ENCODE results near the gene NTMT1.

The NTMT1 gene

DNA sequence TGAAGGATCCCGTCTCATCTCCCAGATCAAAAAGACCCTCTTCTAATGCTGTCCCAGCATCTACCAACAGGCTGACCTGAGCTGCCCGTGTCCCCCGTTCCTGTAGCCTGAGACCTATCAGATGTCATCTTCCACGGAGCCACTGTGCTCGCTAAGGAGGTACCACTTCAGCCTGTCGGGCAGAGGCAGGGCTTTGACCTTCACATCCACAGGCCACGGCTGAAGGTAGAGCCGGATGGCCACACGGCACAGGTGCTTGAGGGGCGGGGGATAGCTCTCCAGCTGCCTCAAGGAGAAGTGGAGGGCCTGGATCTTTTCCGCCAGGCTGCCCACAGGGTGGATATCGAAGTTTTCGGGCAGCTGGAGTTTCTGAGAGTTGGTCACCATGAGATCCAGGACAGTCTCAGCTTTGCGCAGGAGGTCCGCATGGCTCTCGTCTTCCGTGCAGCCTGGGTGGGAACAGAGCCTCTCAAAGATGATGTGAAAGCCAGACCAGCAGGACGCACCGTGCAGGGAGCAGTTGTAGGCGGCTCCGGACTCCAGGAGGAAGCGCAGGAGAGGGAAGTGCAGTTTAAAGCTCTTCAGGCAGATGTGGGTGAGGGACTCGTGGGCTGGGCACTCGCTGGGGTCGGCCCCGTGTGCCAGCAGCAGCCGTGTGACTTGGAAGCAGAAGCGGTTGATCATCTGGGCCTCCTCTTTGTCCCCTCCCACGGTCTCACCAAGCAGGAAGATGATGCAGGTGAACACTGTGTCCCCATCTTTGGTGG lies 11.9 kb downstream of the NTMT1 start:
- no peak for DNase-seq

DNA sequence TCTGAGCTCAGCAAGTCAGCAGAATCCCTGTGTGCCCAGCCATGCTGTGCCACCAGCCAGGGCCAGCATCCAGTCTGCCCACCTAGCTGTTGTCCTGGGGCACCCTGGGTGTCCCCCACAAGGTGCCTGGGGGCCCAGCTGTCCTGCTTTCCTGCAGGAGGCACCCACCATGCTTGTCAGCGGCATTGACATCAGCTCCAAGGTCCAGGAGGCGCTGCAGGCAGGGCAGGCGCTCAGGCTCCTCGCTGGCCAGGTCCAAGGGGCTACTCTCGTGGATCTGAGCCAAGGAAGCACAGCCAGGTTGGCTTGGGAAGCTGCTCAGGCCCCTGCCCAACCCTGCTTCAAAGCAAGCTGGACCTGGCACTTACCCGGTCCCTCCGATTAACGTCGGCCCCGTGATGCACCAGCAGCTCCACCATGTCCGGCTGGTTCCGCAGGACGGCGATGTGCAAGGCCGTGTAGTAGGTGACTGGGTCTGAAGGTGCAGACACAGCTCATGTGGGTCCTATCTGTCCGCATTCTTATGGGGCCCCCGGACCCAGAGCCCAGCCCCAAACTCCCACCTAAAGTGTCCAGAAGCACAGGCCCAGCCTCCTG lies 13.2 kb downstream of the NTMT1 start:
- no peak for DNase-seq

DNA sequence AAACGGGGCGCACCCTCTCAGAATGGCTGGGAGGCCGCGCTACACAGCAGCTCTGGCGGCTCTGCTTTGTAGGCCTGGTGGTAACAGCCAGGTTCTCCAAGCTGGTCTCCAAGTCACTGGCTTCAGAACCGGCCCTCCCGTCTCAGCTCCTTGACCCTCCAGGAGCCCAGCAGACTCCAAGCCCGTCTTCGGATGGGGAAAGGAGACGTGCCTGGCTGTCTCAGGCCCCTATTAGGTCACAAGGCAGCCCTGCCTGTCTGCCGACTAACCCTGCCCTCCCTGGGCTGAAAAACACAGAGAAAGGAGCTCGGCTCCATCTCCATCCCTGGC lies 13.8 kb downstream of the NTMT1 start:
- no peak for DNase-seq

DNA sequence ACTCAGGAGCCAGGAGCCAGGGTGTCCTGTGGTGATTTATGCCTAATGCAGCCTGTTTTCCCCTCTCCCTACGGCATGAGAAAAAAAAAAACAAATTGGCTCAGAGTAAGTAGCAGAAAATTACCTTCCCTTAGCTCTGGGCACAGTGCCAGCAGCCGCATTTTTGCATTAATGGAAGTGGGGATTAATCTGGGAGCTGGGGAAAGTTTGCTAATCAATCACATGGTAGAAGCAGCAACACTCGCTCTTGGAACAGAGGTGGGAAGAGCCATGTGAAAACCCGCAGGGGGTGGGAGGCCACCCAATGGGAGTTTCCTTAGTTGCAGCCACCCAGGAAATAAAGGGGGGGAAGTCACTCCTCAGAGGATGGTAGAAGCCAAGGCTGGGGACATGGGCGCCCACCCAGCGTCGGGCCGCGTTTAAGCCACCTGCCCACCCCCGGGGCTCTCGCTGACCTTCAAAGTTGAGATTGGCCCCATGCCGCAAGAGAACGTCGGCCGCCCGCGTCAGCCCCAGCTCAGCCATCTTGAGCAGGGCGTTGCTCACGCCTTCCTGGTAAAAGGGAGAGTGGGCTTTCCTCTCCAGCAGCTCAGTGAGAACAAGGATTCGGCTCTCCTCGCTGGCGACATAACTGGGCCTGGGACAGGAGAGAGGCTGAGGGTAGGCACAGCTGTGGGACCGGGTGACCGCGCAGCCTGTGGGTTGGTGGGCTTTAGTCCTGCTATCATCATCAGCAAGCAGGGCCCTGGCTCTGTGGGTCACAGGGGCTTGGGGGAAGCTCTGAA lies 14.3 kb downstream of the NTMT1 start:
- DNase-seq, result peak; percentile 82

DNA sequence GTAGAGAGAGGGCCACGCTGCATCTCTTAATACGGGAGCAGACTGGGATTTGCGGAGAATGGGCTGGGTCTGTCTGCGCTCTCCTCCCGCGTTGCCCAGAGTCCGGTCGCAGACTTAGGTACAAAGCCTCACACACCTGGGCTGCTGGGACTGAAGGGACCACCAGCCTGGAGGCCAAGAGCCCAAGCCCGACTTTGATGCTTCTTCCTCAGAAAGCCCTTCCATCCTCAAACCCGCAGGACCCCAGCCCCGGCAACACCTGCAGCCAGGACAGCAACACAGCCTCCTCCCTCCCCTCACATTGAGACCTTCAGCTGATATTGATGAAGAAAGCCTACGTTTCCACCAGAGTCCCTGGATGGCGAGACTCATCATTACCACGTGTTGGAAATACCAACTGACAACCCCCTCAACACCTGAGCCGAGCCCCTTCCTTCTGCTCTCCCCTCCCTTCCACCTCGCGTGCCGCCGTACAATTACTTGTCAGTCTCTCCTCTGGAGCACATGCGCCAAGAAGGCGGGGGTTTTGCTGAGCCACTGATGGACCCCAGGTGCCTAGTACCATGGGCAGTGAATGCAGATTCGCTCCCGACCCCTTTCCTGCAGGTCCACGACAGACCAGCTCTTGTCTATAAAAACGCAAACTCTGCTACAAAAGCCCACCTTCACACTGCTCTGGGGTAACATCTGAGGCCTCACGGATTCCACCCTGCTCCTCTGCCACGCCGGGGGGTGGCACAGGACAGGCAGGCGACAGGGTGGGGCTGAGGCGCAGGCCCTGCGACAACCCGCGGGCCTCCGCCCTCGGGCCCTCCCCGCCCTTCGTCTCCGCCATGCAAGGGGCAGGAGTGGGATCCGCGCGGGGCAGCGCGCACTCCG lies 15.1 kb downstream of the NTMT1 start:
- no peak for DNase-seq

DNA sequence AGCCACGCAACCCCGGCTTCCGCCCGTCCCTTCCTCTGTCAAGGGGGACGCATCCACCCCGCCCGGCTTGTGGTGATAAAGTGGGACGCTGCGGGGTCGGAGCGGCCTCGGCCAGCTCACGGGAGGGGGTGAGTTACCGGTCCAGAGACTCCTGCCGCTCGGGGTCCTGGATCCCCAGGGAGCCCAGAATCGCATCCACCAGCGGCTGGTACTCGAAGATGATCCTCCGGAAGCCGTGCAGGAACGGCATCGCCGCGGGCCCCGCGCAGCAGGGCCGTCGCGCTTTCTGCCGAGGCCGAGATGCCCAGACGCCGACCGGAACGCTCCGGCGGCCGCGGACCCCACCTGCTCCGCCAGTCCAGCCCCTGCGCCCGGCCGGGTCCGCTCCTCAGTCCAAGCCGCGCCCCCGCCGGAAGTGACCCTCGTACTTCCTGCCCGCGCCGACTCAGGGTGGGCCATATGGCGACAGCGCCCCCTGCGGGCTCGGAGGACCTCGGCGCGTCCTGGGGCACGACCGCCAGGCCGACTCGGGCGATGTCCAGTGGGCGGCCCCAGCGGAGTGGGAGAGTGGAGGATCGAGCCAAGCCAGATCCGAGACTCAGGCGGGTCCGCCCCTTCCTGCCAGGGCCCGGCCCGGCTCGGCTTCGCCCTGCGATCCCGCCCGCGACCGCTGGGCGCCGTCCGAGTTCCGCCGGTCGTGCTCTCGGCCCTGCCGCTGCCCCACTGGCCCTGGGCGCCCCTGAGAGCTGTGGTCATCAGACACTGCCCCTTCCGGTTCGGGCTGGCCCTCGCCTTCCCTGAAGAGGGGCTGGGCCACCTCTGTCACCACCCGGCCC lies 16.0 kb downstream of the NTMT1 start, which contains the start of gene ASB6:
TSS of gene ASB6 (minus strand) at position 402 of the 836 bp plus-strand sequence. CDS start at position 250, 152 bp downstream.
- peak; percentile 97 for DNase-seq

DNA sequence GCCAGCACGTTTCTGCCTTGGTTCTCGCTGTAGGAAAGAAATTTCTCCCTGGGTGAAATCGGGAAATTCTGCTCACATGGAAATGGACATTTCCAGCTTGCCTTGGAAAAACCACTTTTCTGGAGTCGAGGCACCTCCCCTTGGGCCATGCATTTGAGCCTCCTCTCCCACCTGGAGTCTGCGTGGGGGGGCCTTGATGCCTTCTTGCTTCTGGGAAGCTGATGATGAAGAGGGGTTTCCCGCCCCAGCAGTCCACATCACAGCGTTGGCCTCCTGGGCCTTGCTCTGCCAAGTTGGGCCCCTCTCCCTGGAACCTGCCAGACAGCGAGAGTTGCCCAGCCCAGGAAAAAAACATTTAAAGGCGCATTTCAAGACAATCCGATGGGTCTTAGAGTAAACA lies 17.7 kb downstream of the NTMT1 start:
- no peak for DNase-seq

DNA sequence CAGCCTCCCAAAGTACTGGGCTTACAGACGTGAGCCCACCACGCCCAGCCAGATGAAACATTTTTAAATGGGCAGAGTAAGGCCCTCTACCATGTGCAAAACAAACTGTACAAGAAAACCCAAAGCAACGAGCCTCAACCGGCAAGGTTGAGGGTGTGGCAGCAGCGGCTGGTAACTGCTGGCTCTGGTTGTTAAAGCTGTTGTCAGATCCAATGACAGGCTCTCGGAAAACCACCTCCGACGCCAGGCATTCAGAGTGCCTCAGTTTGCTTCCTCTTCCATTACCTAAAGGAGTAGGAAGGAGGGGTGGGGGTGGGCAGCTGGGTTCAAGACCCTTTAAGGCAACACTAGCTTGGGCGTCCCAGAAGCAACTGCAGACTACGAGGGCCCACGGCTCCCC lies 18.4 kb downstream of the NTMT1 start:
- no peak for DNase-seq

DNA sequence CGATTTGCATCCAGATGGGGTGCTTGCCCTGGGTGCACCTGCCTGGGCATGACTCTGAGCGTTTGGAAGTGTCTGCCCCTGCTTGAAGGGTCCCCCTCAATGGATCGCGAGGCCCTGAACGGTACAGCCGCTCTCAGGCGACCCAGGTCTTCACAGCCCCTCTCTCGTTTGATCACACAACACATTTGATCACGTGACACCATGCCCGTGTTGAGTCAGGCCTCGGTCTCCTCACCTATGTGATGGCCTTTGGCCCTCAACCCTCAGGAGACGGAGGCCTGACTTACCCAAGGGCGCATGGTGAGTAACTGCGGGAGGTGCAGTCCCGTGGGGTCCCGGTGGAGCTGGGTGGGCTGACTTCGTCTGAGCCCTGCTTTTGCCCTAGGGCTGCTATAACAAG lies 18.9 kb downstream of the NTMT1 start:
- no peak for DNase-seq

DNA sequence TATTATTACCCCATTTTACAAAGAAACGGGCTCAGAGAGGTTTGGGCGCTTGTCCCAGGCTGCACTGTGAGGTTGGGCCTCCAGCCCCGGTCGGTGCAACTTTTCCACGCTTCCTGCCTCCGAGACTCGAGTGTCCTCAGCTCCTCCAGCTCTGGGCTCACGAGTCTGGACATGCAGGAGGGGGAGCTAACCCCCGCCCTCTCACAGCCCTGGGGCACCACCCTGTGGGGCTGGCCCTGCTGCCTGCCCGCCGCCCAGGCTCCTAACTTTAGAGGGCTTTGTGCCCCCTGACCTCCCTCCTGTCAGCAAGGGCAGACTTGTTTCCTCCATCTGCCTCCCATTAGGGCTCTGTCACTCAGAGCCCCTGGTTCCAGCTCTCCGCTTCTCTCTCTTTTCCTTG lies 20.3 kb downstream of the NTMT1 start:
- no peak for DNase-seq

DNA sequence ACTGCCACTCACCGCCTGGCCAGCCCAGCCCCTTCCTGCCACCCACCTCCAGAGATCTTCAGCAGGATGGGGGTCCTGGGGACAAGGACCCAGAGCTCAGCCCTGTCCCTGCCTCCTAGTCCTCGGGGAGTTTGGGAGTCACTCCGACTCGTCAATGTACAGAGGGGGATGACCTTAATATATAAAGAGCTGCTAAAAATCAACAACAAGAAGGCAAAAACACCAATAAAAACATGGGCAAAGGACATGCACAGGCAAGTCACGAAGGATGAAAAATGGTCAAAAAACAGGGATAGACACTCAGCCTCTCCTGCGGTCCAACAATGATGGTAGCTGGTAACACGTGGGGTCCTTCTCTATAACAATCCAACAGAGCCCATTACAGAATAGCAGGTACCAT lies 20.7 kb downstream of the NTMT1 start:
- no peak for DNase-seq

DNA sequence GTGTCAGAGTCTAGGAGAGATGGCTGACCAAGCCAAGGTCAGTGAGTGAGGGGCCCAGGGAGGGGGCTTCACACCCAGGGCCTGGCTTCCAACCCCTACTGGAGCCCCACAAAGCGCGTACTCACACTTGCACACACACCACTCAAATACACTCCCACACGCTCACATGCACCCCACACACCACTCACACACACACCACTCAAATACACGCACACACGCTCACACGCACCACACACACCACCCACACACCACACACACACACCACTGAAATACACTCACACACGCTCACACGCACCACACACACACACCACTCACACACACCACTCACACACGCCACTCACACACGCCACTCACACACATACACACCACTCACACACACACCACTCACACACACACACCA lies 21.7 kb downstream of the NTMT1 start:
- DNase-seq, result no peak

DNA sequence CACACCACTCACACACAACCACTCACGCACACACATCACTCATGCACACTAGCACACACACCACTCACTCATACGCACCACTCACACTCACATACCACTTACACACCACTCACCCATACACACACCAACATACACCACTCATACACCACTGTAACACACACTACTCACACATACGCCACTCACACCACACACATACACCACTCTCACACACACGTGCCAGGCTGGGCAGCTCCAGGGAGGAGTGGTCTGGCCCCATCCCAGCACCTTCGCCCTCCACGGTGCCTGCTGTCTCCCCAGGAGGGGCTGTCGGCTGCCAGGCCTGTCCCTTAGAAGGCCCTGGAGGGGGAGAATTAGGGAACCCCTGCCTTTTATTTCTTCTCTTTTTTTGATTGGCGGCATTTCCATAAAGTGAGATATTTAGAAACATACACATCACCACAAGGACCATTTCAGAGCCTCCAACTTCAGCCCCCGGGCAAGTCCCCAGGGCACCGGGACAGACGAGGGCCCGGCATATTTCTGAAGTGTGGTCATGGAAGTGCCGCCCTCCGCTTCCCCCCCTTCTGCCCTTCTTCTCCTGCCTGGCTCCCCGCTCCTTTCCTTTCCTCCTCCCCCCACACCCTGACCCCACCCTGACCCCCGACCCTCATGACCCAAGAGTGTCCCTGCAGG lies 22.3 kb downstream of the NTMT1 start:
- DNase-seq, result peak; percentile 59

DNA sequence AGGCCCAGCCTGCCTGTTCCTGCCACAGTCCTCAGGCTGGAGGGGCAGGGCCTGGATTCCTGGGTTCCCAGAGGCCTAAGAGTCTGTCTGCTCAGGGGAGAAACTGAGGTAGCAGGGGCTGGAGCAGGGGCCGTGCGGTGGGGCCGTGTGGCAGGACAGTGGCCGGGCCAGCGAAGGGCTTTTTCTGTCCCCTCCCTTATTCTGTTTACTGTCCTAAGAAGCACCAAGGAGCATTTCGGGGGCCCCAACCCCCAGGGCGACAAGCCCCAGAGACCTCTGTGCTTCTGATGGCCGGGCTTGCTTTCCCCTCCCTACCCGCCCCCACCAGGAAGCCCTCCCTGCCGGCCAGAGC lies 22.8 kb downstream of the NTMT1 start:
- no peak for DNase-seq

DNA sequence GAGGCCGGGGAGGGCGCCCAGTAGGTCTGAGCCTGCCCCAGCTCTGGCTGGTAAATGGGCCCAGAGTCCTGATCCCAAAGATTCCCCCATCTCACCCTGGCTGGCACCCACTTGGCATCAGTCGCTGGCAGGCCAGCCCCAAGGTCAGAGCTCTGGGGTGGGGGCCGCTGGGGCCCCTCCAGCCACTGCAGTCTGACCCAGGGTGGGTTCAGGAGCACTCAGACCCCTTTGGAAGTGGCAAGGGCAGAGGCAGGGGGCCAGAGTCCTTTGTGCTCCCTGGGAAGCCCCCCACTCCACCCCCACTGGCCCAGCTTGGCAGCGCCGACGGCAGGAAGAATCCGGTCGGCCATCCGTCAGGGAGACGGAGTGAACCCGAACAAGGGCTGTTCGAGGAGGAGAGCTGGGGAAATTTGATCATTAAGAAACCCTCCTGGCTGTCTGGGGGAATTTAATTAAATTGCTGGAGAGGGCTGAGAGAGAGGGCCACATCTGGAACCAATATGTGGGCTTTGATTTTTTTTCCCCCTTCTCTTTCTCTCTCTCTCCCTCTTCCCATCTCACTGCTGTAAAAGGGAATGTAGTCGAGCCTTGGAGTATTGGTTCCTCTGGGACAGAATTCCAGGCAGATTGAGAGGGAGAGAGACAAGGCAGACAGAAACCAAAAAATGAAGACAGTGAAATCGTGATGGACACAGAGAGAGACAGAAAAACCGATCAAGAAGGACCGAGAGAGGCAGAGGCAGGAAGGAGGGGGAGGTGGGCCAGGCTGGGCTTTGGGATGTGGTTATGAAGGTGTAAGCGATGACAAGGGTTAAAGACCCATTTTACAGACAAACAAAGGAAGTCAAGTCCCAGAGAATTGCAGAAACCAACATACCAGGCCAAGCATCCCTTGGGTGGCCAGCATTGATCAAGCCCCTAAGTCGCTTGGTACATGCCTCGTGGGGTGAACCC lies 24.0 kb downstream of the NTMT1 start:
- DNase-seq, result peak; percentile 83

DNA sequence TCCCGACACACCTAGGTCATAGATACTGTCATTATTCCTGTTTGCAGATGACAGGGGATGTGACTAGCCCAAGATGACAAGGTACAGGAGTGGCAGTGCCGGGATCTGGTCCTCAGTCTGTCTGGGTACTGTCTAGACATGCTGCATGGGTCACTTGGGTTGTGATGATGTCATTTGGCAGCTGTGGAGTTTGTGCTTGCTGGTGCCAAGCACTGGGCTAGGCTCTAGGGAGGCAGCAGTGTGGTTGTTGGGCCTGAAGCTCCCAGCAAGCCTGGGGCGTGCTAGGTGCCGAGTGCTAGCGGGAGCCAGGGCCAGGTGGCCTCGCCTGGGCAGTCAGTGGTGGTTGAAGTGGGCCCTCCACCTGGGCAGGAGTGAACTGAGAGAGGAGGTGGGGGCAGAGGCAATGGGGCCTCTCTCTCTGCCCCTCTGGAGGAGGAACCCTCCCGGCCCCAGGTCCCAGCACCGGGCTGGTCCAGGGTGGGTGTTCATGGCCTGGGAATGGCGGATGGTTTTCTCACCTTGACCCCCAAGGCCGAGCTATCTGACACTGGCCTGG lies 24.8 kb downstream of the NTMT1 start:
- DNase-seq, result no peak

DNA sequence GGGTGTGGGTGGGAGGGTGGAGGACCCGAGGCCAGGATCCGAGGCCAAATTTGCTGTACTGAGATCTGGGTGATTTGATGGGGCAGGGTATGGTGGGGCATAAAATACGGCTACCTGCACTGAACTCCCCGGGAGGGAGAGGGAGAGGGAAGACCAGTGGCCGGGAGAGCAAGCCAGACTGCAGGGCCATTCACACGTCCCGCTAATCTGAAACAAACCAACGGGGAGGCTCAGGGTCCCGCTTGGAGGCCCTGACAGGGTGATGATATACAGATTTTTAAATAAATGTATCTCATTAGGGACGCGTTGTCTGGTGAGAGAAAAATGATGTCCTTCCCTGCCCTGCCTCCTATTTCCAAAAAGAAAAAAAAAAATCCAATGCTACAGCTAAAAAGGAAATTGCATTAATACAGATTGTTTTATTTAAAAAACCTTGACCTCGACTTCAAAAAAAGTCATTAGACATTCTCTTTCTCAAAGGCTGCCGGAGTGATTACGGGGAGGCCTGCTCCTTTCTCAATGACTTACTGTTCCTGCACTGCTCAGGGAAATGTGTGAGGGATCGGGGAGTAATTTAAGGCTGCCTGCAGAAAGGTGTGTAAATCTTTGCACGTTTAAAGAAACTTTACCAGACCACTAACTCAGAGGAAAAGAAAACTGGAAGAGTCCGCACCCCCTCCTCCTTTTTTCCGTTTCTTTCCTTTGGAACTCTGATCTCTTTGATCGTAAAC lies 28.0 kb downstream of the NTMT1 start:
- no peak for DNase-seq

DNA sequence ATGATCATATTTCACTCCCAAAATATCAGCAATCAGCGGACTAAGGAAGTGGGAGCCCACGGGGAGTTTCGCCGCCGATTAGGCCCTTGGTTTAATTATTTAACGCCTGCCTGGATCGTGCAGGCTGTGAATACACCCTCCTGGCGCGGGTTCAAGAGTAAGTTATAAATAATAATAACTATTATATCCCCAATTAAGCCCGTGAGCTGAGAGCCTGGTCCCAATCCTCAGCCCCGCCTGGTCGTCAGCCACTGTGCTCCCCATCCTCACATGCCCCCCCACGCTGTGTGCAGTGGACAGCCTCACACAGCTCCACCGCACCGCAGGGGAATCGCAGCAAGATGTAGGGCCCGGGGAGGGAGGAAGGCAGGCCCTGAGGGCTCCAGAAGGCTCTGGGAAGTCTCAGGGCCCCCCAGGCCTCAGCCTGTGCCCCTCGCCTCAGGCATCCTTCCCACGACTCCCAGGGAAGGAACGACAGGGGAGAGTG lies 28.6 kb downstream of the NTMT1 start:
- DNase-seq, result no peak

DNA sequence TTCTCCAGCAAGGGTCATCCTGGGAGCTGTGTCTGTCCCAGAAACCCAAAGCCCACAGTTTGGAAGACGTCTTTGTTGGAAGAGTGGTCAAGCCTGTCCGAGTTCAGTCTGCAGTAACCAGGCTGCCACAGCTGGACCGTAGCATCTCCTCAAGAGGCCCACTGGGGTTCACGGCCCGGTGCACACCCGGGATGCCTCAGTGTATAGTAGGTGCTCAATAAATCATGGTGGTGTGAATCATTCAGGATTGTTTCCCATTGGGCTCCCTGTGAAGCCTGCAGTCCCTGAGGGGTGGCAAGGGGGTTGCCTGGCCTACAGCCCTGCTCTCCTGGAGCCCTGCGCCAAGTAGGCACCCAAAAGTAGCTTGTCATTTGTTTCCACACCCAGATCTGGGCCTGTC lies 29.2 kb downstream of the NTMT1 start:
- no peak for DNase-seq

All from fibroblast of skin of right biceps (primary cell).